Measurements from ENCODE around the gene ZNF331. TPM values are rescaled to one million over a fixed set of nuclear protein-coding genes. Genes with fewer than 3 reads are reported as not detected.

The ZNF331 gene
- total RNA-seq, 4 donors from 2014 or later = 6.8 to 35.5 (median 11.9) TPM

GRCh38 chr19:53531457-53531856 lies 6.5 kb upstream of the ZNF331 start:
- H3K36me3 ChIP-seq = no peaks in the 10 kb centered on the region
- H3K4me3 ChIP-seq = no peak overlapping the region
- H3K27ac ChIP-seq = no peak overlapping the region
- H3K4me1 ChIP-seq = no peaks in the 10 kb centered on the region
- no peak for TF ChIP-seq CTCF (IDR thresholded peaks at IDR 0.05)
- peaks cover 0 to 4% (median 0%) of the 10 kb centered on the region in 4 donors for H3K9me3 ChIP-seq
- DNase-seq = no peak
- no peaks in the 10 kb centered on the region for H3K27me3 ChIP-seq

GRCh38 chr19:53532362-53532761 lies 5.6 kb upstream of the ZNF331 start:
- Histone ChIP-seq H3K4me1 (no peaks in the 10 kb centered on the region), H3K27me3 (no peaks in the 10 kb centered on the region), H3K36me3 (no peaks in the 10 kb centered on the region), H3K9me3 (peaks cover 0 to 4% (median 0%) of the 10 kb centered on the region in 4 donors), H3K4me3 (no peak overlapping the region), H3K27ac (no peak overlapping the region)
- TF ChIP-seq POLR2A (IDR thresholded peaks at IDR 0.05) (no peak), CTCF (IDR thresholded peaks at IDR 0.05) (no peak)
- DNase-seq = no peak

DNA sequence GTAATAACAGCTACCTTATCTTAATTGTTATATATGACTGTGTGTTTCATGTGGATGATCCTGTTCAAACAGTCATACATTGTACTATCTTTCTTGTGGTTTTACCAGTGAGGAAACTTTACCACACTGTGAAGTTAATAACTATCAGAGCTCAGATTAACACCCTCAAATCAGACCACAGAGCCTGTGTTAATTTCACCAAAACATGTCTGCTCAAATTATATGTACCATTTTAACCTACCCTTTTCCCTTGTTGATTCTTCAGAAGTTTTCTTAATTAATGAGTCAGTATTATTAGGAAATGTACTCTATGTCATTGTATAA lies 1.8 kb upstream of the ZNF331 start:
- TF ChIP-seq POLR2A (IDR thresholded peaks at IDR 0.05) (no peak), CTCF (IDR thresholded peaks at IDR 0.05) (no peak)
- H3K27ac ChIP-seq = no peak overlapping the region
- DNase-seq = no peak

DNA sequence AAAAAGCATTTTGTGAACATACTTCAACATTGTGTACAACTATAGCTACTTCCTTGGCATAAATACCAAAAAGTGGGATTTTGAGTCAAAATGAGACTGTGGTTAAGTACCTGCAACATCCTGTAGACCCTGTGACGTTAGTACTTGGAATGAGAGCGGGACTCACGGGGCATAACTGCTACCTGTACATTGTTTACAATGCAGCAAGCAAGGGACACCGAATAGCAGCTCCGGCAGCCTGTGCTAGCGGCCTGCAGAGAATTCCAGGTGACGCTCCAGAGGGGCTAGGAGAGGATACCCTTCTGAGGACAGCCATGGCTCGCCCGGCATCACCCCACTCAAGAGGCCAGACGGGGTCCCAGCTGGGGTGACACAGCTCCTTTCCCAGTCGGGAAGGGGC lies 824 bp upstream of the ZNF331 start:
- H3K27me3 ChIP-seq = no peaks in the 10 kb centered on the region
- DNase-seq = no peak
- H3K4me3 ChIP-seq = peak overlapping the region; percentile 63 to 76 (median 72)
- peak overlapping the region; percentile 80 to 86 (median 82) for H3K27ac ChIP-seq
- H3K4me1 ChIP-seq = no peaks in the 10 kb centered on the region
- peaks cover 0 to 6% (median 0%) of the 10 kb centered on the region in 3 donors for H3K36me3 ChIP-seq
- no peak for TF ChIP-seq POLR2A (IDR thresholded peaks at IDR 0.05)
- no peaks in the 10 kb centered on the region for H3K9me3 ChIP-seq

More for the DNA sequence above, 1.8 kb upstream of the ZNF331 start:
- H3K27me3 ChIP-seq = no peaks in the 10 kb centered on the region
- no peaks in the 10 kb centered on the region for H3K36me3 ChIP-seq
- H3K9me3 ChIP-seq = no peaks in the 10 kb centered on the region
- H3K4me1 ChIP-seq = no peaks in the 10 kb centered on the region
- H3K4me3 ChIP-seq = no peak overlapping the region

DNA sequence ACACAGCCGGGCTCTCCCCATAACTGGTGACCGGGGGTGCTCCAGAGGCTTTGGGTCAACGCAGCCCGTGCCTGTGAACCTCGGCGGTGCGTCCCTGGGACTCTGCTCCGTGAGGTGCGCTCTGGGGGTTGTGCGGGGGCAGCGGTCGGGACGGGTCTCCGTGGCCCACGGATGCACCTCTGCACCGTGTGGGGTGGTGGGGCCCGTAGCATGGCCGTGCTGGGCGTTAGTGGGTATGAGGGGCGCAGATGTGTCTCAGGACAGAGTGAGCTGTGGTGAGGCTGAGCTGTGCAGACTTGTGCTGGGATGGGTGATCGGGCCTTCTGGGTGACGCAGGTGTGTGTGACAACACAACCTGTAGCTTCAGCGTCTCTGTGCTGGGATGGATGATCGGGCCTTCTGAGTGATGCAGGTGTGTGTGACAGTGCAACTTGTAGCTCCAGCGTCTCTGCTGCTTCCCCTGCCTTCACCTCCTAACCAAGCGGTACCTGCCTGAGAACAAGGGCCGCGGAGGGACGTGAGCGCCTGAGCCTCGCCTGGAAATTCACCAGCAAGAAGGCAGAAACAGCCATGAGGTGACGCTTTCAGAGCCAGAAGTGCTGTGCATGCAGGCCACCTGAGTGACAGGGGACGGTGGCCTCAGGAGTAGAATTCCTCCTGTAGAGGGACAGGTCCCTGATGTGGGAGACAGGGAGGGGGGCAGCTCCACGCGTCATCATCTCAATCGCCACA lies 599 bp downstream of the ZNF331 start:
- H3K36me3 ChIP-seq = peaks cover 0 to 6% (median 0%) of the 10 kb centered on the region in 3 donors
- TF ChIP-seq CTCF (IDR thresholded peaks at IDR 0.05) (no peak), POLR2A (IDR thresholded peaks at IDR 0.05) (no peak)
- peak overlapping the region; percentile 63 to 76 (median 72) for H3K4me3 ChIP-seq
- no peaks in the 10 kb centered on the region for H3K27me3 ChIP-seq
- H3K9me3 ChIP-seq = no peaks in the 10 kb centered on the region
- no peak for DNase-seq
- peak overlapping the region; percentile 80 to 86 (median 82) for H3K27ac ChIP-seq
- no peaks in the 10 kb centered on the region for H3K4me1 ChIP-seq

DNA sequence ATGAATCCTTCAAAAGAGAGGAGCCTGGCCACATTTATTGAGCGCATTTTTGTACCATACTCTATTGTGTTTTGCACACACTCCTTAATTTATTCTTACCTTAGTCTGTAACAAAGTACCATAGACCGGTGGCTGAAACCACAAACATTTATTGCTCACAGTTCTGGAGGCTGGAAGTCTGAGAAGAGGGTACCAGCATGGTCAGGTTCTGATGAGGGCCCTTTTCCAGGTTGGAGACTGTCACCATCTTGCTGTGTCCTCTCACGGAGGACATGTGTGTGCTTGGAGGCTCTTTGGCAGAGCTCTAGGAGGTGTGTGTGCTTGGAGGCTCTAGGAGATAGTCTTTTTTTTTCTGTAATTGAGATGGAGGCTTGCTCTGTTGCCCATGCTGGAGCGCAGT lies 2.1 kb downstream of the ZNF331 start:
- Histone ChIP-seq H3K27me3 (no peaks in the 10 kb centered on the region), H3K4me1 (no peaks in the 10 kb centered on the region), H3K27ac (no peak overlapping the region), H3K4me3 (no peak overlapping the region), H3K36me3 (peaks cover 0 to 6% (median 0%) of the 10 kb centered on the region in 3 donors), H3K9me3 (no peaks in the 10 kb centered on the region)
- DNase-seq = no peak
- TF ChIP-seq CTCF (IDR thresholded peaks at IDR 0.05) (no peak), POLR2A (IDR thresholded peaks at IDR 0.05) (no peak)
